A549 (cell line): ENCODE results near the gene PSMB8.

Experiments
- CEBPB ChIP-seq, 2 experiments: fragments of >200 bp in 1 of 2; sonication (Bioruptor Twin) in 1 of 2; formaldehyde crosslinking in 1 of 2; IDR thresholded peaks; 2 replicates each; pipeline ENCODE4 v1.6.1; 2012 to 2016
- EHMT2 ChIP-seq: fragments of 200-600 bp; sonication (generic); IDR thresholded peaks from 2 replicates; pipeline ENCODE4 v1.6.1; 2016; ENCODE audit warnings: antibody characterized with exemption, low read depth, mild to moderate bottlenecking, moderate library complexity
- EP300 ChIP-seq, 2 experiments: fragments of >200 bp; sonication (Bioruptor Twin); formaldehyde crosslinking; IDR thresholded peaks; 2 replicates in 1 of 2; 3 replicates in 1 of 2; pipeline ENCODE4 v1.6.1; 2016 to 2017
- JUN ChIP-seq, 2 experiments: fragments of >200 bp; sonication (Bioruptor Twin); formaldehyde crosslinking; IDR thresholded peaks; 2 replicates in 1 of 2; 3 replicates in 1 of 2; pipeline ENCODE4 v1.6.1; 2016 to 2017
- JUNB ChIP-seq: fragments of >200 bp; sonication (Bioruptor Twin); formaldehyde crosslinking; IDR thresholded peaks from 2 replicates; pipeline ENCODE4 v1.6.1; 2016
- MAZ ChIP-seq: fragments of 150-350 bp; IDR thresholded peaks from 2 replicates; pipeline ENCODE4 v1.6.1; 2014; ENCODE audit warnings: antibody characterized with exemption, low read depth, low read length, borderline replicate concordance
- MYC ChIP-seq: IDR thresholded peaks from 2 replicates; pipeline ENCODE4 v1.6.1; 2012; ENCODE audit warnings: mild to moderate bottlenecking, inconsistent platforms, low read length, improper control_type of control experiment, borderline replicate concordance
- PHF8 ChIP-seq: fragments of 200-600 bp; sonication (generic); IDR thresholded peaks from 2 replicates; pipeline ENCODE4 v1.6.1; 2016; ENCODE audit warnings: low read depth, mild to moderate bottlenecking, antibody characterized with exemption, moderate library complexity, borderline replicate concordance
- POLR2A ChIP-seq: IDR thresholded peaks from 2 replicates; pipeline ENCODE4 v1.6.1; 2012; ENCODE audit warnings: mild to moderate bottlenecking, low read length
- RAD21 ChIP-seq, 2 experiments: fragments of >200 bp in 1 of 2; sonication (Bioruptor Twin) in 1 of 2; formaldehyde crosslinking in 1 of 2; IDR thresholded peaks in 1 of 2; conservative IDR thresholded peaks in 1 of 2; 2 replicates in 1 of 2; 3 replicates in 1 of 2; pipeline ENCODE4 v1.6.1; 2012 to 2018; ENCODE audit warnings: inconsistent platforms in 1 of 2
- RCOR1 ChIP-seq: fragments of 150-350 bp; IDR thresholded peaks from 2 replicates; pipeline ENCODE4 v1.6.1; 2014; ENCODE audit warnings: antibody characterized with exemption, low read length, low read depth
- TF ChIP-seq, protein P1 (sequence below): fragments of >200 bp; sonication (Bioruptor Twin); formaldehyde crosslinking; IDR thresholded peaks from 3 replicates; pipeline ENCODE4 v1.5.1; 2016
- TF ChIP-seq, protein P2 (sequence below): IDR thresholded peaks from 2 replicates; pipeline ENCODE4 v1.6.1; 2012

DNA sequence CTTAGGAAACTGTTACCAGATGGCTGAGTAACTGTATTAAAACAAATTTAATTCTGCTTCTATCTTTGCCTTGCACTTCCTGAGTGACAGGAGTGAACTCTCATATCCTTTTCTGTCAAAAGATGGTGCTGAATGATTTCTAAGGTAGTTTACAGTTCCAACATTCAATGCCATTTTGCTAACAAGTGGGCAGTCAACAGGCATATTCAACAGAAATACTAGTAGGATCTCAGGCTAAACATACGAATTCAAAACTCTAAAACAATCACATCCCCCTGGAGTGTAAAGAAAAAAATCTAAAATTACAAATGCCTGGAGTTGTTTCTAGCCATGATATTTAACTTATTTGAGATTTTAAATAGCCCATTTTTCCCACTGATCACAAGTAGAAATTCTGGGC, 16.8 kb upstream of the PSMB8 start:
- TF ChIP-seq EP300 (IDR thresholded peaks at IDR 0.05), result no peak
- no peak for TF ChIP-seq POLR2A
- no peak for TF ChIP-seq EHMT2
- TF ChIP-seq, protein P1, sequence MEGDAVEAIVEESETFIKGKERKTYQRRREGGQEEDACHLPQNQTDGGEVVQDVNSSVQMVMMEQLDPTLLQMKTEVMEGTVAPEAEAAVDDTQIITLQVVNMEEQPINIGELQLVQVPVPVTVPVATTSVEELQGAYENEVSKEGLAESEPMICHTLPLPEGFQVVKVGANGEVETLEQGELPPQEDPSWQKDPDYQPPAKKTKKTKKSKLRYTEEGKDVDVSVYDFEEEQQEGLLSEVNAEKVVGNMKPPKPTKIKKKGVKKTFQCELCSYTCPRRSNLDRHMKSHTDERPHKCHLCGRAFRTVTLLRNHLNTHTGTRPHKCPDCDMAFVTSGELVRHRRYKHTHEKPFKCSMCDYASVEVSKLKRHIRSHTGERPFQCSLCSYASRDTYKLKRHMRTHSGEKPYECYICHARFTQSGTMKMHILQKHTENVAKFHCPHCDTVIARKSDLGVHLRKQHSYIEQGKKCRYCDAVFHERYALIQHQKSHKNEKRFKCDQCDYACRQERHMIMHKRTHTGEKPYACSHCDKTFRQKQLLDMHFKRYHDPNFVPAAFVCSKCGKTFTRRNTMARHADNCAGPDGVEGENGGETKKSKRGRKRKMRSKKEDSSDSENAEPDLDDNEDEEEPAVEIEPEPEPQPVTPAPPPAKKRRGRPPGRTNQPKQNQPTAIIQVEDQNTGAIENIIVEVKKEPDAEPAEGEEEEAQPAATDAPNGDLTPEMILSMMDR, result no peak
- no peak for TF ChIP-seq MYC
- no peak for TF ChIP-seq JUNB
- no peak for TF ChIP-seq PHF8
- no peak for TF ChIP-seq CEBPB (IDR thresholded peaks at IDR 0.05)
- TF ChIP-seq, protein P2, sequence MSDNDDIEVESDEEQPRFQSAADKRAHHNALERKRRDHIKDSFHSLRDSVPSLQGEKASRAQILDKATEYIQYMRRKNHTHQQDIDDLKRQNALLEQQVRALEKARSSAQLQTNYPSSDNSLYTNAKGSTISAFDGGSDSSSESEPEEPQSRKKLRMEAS, result no peak
- TF ChIP-seq JUN (IDR thresholded peaks at IDR 0.05), result no peak
- no peak for TF ChIP-seq MAZ
- TF ChIP-seq RCOR1, result no peak
- no peak for TF ChIP-seq RAD21 (conservative IDR thresholded peaks at IDR 0.05 in 1 of 2, IDR thresholded peaks at IDR 0.05 in 1 of 2)
